Astrocyte of the cerebellum (primary cell): ENCODE measurements around the gene DMGDH.

Source experiments
- DNase-seq: peaks from one replicate; pipeline ENCODE4 v3.0.0-alpha.2; 2011; ENCODE audit warnings: low read depth
- H3K4me3 ChIP-seq: 2 replicates; pipeline ENCODE4 v1.5.1; 2011; ENCODE audit warnings: mild to moderate bottlenecking, low read depth, low read length, moderate library complexity
- CTCF ChIP-seq: IDR thresholded peaks from 2 replicates; pipeline ENCODE4 v1.5.1; 2012; ENCODE audit warnings: low read length, low read depth, moderate library complexity, mild to moderate bottlenecking; ENCODE audit errors: missing control alignments
- in situ Hi-C: cut with HindIII; loops from 2 replicates; pipeline ENCODE4 v1.10.0; 2017; ENCODE audit warnings: low sequenced_read_pairs

DMGDH gene

GRCh38 chr5:79108792-79109191, 39.3 kb upstream of the DMGDH start:
- in situ Hi-C loops, result no loop called here
- H3K4me3 ChIP-seq, result no peak overlapping the region
- no peak for TF ChIP-seq CTCF
- no peak for DNase-seq

- H3K4me3 ChIP-seq, result no peak overlapping the region
- TF ChIP-seq CTCF, result no peak
- in situ Hi-C loops, result no loop called here
- DNase-seq, result no peak
These were observed 38.6 kb upstream of the DMGDH start for GRCh38 chr5:79108086-79108485.

GRCh38 chr5:79107020-79107796, 37.7 kb upstream of the DMGDH start:
- H3K4me3 ChIP-seq, result no peak overlapping the region
- in situ Hi-C loops, result no loop called here
- no peak for DNase-seq
- no peak for TF ChIP-seq CTCF

GRCh38 chr5:79105868-79106267, 36.4 kb upstream of the DMGDH start:
- DNase-seq, result no peak
- no peak overlapping the region for H3K4me3 ChIP-seq
- in situ Hi-C loops, result no loop called here
- TF ChIP-seq CTCF, result no peak

- no peak for TF ChIP-seq CTCF
- DNase-seq, result no peak
- H3K4me3 ChIP-seq, result no peak overlapping the region
- in situ Hi-C loops, result no loop called here
These were observed 24.3 kb upstream of the DMGDH start for GRCh38 chr5:79093762-79094161.

- in situ Hi-C loops, result no loop called here
- TF ChIP-seq CTCF, result no peak
- DNase-seq, result no peak
- H3K4me3 ChIP-seq, result no peak overlapping the region
These were observed 21.6 kb upstream of the DMGDH start for GRCh38 chr5:79091064-79091463.
